GF-D8 (cell line): ENCODE results near the gene HBP1.
"Not testable (repeated sequence)": the region's sequence is repeated elsewhere in the genome, so short reads cannot be mapped to it uniquely, and the experiment has no call there.

Experiments
- DNase-seq: peaks from one replicate; lab custom pipeline; 2025; lab: John Stamatoyannopoulos, UW

The HBP1 gene

DNA sequence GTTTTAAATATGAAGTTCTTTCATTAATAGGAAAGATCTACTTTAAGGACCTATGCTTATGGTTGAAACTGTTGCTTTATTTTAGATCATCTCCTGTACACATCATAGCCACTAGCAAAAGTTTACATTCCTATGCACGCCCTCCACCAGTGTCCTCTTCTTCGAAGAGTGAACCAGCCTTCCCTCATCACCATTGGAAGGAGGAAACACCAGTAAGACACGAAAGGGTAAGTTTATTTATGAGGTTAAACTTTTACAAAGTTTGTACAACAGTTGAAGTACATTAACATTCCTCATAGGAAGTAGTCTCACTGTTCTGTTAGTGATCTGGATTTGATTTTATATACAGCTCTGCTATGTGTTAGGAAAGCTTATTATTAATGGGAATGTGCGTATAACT lies 16.9 kb downstream of the HBP1 start:
- no peak for DNase-seq

DNA sequence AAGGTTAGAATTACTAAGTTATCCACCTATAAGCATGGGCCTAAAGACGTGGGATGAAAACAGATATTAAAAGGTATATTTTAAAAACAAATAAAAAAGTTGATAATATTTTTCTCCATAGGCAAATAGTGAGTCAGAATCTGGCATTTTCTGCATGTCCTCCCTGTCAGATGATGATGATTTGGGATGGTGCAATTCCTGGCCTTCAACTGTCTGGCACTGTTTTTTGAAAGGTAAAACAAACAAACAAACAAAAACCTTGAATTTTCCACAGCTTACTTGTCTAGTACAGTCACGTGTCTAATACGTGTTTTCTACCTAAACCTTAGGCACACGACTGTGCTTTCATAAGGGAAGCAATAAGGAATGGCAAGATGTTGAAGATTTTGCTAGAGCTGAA lies 17.4 kb downstream of the HBP1 start:
- no peak for DNase-seq

DNA sequence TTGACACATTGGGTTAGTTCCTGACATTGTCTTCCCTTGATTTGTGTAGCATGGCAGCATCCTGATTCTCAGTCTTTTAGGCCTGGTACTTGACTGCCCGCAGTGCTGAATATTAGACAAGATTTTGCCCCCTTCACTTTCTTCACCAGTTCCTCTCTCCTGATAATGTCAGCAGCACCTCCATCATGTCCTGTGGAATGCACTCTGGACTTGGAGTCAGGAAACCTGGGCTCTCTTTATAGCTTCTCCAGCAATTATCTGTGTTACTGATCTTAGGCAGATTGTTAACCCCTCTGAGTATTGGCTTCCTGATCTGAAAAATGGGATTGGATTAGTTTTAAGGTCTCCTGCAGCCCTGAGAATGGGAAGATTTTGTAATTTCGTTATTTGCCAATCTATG lies 19.0 kb downstream of the HBP1 start:
- no peak for DNase-seq

DNA sequence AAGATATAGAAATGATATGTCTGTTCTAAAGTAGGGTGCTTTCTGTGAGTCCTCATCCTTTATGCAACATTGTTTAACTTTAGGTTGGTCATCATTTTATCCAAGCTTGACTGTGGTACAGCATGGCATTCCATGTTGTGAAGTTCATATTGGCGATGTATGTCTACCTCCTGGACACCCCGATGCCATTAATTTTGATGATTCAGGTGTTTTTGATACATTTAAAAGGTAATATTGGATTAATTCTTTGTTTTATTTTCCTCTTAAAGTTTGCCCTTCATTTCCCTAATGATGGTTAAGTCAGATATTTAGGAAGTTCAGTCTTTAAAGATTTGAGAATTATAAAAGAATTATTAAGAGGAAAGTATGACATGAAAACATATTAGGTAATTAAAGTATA lies 21.3 kb downstream of the HBP1 start:
- no peak for DNase-seq

DNA sequence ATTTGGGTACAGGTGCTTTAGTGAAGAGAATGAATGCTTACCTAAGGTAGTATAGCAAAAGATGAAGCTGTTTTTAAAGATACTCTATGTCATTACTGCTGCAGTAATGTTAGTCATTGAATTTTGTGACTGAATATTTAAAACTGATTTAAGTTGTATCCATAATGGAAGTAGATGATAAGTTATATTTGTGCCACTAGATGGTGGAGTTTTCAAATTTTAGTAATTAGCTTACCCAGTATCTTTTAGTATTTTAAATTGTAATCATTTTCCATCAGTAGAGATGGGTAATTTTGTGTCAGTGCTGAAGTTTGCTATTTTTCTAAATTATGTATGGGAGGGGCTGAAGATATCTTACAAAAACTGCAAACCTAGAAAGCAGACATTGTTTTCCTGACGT lies 25.2 kb downstream of the HBP1 start:
- DNase-seq: no peak

DNA sequence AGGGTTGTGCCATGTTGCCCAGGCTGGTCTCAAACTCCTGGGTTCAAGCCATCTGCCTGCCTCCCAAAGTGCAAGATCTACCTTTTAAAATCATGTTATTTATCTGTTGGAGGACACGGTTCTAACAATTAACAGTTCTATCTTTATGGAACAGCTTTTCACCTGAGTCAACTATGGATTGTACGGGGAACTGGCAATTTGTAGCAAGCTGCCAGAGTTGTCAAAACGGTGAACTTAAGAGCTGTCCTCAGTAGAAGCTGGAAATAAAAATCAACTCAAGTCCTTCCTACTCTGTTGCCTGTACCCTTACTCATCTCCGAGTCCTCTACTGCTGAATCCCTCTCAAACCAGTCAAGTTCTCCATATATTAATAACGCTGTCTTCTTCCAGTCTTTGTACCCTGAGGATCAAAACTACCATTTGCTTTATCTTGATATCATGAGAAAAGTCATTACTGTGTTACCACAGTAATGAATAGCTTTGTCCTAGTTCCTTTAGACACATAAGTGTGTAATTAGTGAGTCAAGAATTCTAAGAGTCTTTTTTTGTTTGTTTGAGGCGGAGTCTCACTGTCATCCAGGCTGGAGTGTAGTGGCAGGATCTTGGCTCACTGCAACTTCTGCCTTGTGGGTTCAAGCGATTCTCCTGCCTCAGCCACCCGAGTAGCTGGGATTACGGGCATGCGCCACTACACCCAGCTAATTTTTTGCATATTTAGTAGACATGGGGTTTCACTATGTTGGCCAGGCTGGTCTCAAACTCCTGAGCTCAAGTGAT lies 28.2 kb downstream of the HBP1 start:
- no peak for DNase-seq

DNA sequence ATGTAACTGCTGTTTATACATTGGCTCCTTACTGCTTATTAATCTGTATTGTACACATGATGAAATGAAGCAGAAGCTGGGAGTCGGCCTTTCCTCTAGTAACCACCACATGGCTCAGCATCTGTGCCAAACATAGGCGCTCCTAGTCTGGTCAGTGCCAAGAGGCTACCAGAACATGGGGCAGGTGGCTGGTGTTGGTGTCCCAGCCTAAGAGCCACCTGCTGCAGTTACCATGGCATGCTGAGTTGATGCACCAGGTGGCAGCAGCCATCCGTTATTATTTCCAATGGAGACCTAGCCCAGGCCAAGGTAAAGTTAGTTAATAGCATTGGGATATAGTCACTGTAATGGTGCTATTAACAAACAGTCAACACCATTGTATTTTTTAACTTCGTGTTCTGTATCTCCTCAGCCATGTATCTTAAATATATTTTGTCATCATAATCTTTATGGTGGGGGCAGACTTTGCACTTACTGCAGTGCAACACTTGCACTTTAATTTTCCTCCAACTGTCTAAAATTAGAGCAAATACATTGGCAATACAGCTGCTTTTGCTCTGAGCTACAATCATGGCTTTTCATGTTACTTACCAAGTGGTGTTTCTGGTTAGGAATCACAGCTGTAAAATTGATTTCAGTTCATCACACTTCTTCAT lies 33.1 kb downstream of the HBP1 start:
- no peak for DNase-seq

DNA sequence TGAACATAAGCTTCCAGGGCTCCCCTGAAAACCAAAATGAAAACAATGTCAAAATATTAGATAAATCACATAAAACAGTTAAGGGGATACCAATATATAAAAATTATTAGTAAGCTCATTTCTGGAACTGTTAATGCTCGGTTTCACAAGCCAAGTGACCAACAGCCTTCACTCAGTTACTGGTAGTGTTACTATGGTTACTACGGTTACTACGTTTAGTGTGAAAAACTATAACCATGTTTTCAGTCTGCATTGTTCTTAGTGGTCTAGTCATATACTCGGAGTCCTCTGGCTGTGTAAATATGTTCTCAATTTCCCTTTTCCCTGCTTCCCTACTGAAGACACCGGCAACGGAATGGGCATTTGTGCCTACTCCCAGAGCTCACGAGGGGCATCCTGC lies 34.8 kb downstream of the HBP1 start:
- DNase-seq: no peak

DNA sequence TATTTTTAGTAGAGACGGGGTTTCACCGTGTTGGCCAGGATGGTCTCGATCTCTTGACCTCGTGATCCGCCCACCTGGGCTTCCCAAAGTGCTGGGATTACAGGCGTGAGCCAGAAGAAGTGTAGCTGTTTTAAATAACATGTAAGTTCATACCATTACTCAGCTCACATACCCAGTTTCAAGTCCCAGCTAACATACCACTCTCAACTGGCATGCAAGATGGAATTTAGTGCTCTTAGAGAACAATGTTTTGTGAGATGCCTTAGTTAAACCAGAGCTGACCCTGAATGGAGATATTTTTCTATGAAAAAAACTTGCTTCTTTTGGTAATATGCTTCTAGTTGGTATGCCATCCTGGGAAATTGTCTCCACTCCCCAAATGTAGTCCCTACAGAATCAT lies 37.3 kb downstream of the HBP1 start:
- no peak for DNase-seq

DNA sequence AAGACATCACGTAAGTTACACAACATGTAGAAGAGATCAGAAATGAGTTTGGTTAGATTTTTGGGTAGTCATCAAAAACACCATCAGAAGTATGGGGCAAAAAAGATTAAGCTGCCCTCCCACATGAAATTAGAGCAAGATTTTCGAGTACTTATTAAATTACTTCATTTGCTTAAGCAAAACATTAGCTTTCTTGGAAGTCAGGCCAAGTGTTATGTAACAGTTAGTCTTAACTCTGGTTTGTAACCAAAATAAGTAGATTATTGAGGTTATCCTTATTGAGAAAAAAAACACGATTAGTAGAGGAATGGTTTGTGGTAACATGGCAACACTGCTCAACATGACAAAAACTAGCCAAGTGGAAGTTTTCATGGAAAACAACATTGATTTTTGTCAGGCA lies 37.9 kb downstream of the HBP1 start:
- no peak for DNase-seq

DNA sequence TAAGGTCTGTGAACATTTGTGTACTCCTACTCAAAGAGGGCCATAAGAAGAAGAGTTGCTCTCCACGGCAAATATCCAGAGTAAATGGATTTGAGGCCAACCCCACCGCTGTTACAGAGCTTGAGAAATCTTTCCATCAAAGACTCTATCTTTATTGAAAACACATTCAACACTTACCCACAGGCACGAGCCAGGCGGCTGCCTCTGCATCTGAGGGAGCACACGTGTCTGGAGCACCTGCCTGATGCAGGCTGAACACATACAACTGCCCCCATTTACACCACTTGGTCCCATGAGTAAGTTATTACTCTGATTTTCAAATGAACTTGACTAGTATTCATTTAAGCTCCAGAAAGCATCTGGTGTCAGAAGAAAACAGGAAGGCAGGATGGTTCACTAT lies 38.7 kb downstream of the HBP1 start:
- no peak for DNase-seq

DNA sequence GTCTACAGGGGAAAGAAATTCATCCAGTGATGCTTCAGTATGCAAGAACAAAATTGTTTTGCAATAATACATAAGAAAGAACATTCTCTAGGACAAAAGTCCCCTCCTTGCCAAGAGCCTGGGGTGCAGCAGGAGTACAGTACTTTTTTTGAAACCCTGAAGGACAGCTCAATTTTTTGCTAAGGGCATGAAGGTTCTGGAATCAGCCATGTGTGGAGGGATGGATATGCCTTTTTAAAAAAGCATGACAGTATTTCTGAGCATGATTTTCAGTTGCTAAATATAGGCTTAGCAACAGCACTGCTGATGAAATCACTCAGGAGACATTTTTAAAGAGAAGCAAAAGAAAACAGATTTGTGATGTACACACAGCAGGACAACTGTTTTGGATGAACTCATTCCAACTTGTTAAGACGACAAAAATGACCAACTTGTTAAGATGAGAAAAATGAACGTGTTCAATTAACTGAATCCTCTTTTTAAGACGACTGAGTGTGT lies 39.3 kb downstream of the HBP1 start:
- no peak for DNase-seq

DNA sequence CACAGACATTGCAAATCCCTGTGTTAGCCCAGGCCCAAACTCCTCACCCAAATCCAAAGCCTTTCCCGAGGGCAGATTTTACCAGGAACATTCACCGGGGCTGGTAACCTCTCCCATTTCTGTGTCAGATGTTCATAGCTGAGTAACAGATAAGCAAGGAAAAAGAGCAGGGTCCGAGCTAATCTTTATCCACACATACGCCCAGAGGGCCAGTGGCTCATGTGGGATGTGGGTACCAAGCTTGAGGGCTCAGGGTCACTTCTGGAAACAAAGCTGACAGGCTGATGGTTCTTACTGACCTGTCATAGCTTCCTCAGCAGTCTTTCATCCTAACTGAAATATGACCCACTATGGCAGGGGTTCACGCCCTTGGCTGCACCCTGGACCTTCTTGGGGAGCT lies 39.8 kb downstream of the HBP1 start:
- DNase-seq: no peak

DNA sequence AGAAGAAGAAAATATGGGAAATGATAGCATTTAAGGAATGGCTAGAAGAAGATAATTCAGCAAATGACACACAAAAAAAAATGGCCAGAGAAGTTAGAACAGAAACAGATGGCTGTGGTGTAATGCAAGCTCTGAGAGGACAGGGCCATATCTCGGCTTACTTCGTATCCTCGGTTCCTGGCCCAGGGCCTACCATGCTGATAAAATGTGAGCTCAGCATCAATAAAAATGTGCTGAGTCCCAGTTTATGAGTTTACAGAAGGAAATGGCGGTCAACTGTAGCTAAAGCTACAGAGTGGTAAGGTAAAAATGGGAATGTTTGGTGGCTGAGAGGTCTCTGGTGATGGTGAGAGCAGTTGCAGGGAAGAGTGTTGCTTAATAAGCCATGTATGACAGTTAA lies 40.8 kb downstream of the HBP1 start:
- no peak for DNase-seq

DNA sequence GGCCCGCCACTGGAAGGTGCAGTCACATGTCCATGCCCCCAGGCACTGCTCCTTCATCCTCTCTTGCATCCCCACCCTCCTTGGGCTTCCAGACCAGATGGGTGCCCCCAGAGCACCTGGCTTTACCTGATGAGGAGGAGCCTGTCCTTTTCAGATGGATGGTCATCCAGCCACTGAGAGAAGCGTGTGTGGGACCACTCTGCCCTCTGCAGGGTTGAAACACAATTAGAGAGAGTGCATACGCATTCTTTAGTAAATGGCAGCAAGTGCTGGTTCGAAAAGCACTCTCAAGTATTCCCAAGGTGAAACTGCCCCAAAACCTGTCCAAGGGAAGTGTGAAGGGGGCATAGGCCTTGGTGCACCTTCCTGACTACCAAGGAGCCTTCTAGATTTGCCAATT lies 41.6 kb downstream of the HBP1 start:
- no peak for DNase-seq

DNA sequence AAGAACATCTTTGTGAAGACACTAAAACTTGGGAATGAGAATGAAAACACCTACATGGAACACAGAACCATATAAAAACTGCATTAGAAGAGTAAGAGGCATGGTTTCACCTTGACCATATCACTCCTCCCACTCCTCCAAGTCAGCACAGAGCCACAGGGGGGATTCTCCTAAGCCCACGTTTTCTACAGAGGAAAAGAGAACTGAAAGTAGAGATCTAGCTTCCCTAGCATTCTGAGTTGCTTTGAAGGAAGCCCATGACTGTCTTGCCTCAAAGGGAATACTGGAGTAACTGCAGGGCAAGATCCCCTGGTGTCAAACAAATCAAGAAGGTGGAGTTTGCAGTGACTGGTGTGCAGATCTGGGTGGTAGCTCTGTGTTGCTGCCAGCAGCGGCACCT lies 43.9 kb downstream of the HBP1 start:
- no peak for DNase-seq

DNA sequence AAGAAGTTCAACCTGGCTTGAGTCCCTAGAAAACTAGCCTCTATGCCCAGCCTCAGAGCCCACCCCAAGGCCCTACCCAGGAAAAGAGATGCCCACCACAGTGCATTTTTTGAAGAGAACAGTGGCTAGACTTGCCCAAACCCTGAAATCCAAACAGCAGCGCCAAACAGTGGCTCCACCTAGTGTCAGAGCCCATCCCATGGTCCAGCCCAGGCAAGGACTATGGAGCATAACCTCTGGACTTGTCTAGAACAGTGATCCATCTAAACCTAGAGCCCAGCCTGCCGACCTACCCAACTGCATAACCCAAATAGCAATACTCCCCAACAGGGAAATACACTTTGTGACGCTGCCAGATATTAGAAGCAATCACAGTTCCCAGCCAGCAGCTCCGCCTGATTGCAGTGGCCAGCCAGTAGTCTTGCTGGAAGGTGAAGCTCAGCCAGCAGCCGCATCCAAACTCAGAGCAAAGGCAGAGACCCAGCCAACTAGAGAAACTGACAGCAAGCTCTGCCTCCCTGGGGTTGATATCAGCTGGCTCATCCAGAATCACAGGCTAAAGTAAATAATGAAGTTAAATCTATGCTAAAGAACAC lies 44.5 kb downstream of the HBP1 start:
- no peak for DNase-seq

DNA sequence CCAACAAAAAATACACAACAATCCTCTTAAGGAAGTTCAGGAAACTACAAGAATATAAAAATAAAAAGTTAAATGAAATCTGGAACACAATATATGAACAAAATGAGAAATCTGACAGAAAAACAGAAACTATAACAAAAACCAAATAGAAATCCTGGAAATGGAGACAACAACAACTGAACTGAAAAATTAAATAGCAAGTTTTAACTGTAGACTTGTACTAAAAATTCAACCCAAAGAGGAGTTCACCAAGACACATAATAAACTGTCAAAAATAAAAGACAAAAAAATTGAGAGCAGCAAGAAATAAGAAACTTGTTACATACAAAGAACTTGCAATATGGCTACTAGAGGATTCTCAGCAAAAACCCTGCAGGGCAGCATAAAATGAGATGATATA lies 45.1 kb downstream of the HBP1 start:
- DNase-seq: no peak

DNA sequence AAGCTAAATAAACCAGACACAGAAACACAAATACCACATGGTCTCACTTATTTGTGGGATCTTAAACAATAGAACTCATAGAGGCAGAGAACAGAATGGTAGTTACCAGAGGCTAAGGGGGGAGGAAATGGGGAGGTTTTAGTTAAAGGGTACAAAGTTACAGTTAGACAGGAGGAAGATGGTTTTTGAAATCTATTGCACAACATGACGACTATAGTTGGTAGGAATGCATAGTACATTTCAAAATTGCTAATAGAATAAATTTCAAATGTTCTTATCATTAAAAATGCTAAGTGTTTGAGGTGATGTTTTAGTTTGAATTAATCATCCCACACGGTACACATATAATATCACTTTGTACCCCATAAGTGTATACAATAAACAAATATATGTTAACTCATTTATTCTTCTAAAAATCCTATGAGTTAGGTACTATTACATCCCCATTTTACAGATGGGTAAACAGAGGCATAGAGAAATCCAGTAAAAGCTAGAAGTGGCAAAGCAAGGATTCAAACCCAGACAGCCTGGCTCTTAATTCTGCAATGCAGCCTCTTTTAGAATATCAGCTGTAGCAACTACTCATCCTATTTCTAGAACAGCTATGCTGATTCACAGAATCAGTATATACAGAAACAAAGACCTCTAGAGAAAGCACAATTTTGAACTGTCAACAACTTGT lies 50.9 kb downstream of the HBP1 start:
- DNase-seq: no peak

DNA sequence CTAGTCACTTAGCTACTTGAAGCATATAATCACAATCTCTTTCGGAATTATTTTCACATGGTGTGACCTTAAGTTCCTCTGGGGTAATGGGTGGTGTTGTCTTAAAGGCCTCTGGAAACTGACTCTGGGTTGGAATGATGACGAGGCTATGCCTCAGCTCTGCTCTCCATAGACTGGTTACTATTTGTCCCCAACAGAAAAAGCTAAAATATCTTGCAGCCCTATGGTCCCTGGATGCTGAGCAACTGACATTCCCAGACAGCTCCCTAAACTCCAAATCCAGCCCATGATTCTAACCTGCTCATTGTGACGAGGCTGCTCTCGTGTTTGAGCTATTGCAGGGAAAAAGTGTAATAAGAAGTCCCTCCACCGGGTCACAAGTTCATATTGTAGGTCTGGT lies 51.6 kb downstream of the HBP1 start:
- DNase-seq: no peak

DNA sequence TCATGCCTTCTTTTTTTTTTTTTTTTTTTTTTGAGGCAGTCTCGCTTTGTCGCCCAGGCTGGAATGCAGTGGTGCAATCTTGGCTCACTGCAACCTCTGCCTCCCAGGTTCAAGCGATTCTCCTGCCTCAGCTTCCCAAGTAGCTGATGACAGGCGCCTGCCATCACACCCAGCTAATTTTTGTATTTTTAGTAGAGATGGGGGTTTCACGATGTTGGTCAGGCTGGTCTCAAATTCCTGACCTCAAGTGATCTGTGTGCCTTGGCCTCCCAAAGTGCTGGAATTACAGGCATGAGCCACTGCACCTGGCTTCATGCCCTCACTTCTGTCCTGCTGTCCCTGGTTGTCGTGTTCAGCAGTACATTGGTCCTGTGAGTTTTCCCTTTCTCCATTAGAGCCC lies 52.0 kb downstream of the HBP1 start:
- DNase-seq: not testable (repeated sequence)

DNA sequence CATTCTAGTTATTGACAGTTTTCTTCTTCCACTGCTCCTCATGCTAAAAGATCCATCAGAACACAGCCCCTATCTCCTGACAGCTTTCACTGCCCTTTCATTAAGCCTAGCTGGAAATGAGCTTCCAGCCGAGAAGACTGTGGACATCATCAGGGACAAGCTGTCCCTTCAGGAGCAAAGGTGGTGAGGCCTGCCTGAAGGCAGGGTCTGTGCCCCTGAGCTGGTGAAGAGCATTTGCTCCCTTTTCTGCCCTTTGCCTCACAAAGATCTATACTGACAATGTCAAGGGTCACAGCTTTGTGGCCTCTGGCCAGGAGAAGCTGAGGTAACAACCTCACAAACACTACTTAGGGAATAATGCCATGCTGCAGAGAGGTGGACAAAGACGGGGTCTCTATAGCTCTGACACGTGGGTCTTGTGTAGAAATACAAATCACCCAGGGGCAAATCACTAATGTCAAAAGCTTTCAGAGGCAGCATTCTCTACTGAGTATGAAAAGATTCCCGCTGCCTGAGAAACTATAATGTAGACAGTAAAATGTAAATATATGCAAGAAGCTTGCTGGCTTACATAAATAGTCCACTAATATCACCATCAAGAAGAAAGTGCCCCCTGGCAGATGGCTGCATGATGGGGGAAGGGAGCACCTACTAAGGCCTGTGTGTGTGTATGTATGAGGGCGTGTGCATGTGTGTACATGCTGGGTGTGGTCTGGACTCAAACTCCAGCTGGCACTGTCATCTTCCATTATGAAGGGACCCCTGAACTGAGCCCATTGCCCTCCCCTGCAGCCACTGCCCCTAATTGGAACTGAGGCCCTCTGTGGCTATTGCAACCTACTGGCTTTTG lies 55.8 kb downstream of the HBP1 start:
- DNase-seq: no peak
